GM21367 (cell line): ENCODE measurements around the gene EML6.
"Not testable (repeated sequence)": the region's sequence is repeated elsewhere in the genome, so short reads cannot be mapped to it uniquely, and the experiment has no call there.

ENCODE experiments used
- ATAC-seq: cut with Tn5 transposase; IDR thresholded peaks from one replicate; pipeline ENCODE4 v1.9.1; 2021; ENCODE audit not compliant: unreplicated experiment

The EML6 gene

GRCh38 chr2:54871457-54872107 lies 148.1 kb downstream of the EML6 start:
- no peak for ATAC-seq

GRCh38 chr2:54872780-54873179 lies 149.3 kb downstream of the EML6 start:
- ATAC-seq, result no peak

GRCh38 chr2:54873236-54873635 lies 149.8 kb downstream of the EML6 start:
- not testable (repeated sequence) for ATAC-seq

- no peak for ATAC-seq
These were observed 153.3 kb downstream of the EML6 start for GRCh38 chr2:54876764-54877163.

GRCh38 chr2:54878182-54878581 lies 154.7 kb downstream of the EML6 start:
- ATAC-seq, result no peak

- no peak for ATAC-seq
These were observed 155.6 kb downstream of the EML6 start for GRCh38 chr2:54879032-54879431.

GRCh38 chr2:54879598-54880332 lies 156.3 kb downstream of the EML6 start:
- ATAC-seq, result no peak

GRCh38 chr2:54880428-54880827 lies 157.0 kb downstream of the EML6 start:
- no peak for ATAC-seq

GRCh38 chr2:54881759-54882158 lies 158.3 kb downstream of the EML6 start:
- no peak for ATAC-seq

GRCh38 chr2:54885891-54886290 lies 162.4 kb downstream of the EML6 start:
- ATAC-seq, result no peak

GRCh38 chr2:54887850-54888545 lies 164.5 kb downstream of the EML6 start:
- no peak for ATAC-seq

GRCh38 chr2:54889053-54889452 lies 165.6 kb downstream of the EML6 start:
- ATAC-seq, result no peak

GRCh38 chr2:54891909-54892308 lies 168.4 kb downstream of the EML6 start:
- ATAC-seq, result no peak

GRCh38 chr2:54894467-54894866 lies 171.0 kb downstream of the EML6 start:
- no peak for ATAC-seq

GRCh38 chr2:54895730-54896129 lies 172.3 kb downstream of the EML6 start:
- ATAC-seq, result no peak

- no peak for ATAC-seq
These were observed 174.2 kb downstream of the EML6 start for GRCh38 chr2:54897420-54898310.

- ATAC-seq, result no peak
These were observed 175.2 kb downstream of the EML6 start for GRCh38 chr2:54898456-54899226.

- no peak for ATAC-seq
These were observed 176.2 kb downstream of the EML6 start for GRCh38 chr2:54899576-54900200.

GRCh38 chr2:54901224-54901986 lies 177.9 kb downstream of the EML6 start:
- no peak for ATAC-seq
